SK-N-SH (cell line): Measurements from ENCODE around the gene SORD.
"Not testable (repeated sequence)": the region's sequence is repeated elsewhere in the genome, so short reads cannot be mapped to it uniquely, and the experiment has no call there.

Experiments used
- CTCF ChIP-seq: fragments of 200-600 bp; sonication (generic); IDR thresholded peaks from 2 replicates; pipeline ENCODE4 v1.6.1; 2017; ENCODE audit warnings: antibody characterized with exemption, mild to moderate bottlenecking, moderate library complexity
- EZH2phosphoT487 ChIP-seq: fragments of 200-600 bp; sonication (generic); IDR thresholded peaks from 2 replicates; pipeline ENCODE4 v1.6.1; 2017; ENCODE audit warnings: low read depth, mixed run types, mild to moderate bottlenecking, antibody characterized with exemption, moderate library complexity, borderline replicate concordance

DNA sequence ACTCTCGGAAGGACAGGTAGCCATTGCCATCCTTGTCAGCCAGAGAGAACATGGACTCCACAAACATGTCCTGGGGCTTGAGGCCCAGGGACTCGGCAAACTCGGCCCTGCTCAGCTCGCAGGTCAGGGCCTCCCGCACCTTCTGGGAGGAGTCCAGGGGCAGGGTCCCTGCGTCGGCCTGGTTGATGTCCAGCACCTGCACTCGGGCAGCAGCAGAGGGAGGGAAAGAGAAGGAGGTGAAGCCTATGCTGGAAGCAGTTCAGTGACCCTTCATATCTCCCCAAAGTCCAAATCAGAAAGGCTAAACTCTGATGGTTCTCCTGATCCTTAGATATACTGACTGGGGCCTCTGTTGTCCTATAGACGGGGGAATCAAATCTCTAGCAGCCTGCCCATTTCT is 81.2 kb downstream of the SORD start:
- TF ChIP-seq CTCF, EZH2phosphoT487: not testable (repeated sequence)
